NCI-H2227 (cell line): ENCODE results near the gene NFATC2IP.
"Not testable (repeated sequence)": the region's sequence is repeated elsewhere in the genome, so short reads cannot be mapped to it uniquely, and the experiment has no call there.

Source experiments
- DNase-seq: peaks from one replicate; lab custom pipeline; 2025; ENCODE audit not compliant: unreplicated experiment; lab: John Stamatoyannopoulos, UW

The NFATC2IP gene

GRCh38 chr16:28990375-28991040 is 39.8 kb downstream of the NFATC2IP start:
- DNase-seq = no peak

DNA sequence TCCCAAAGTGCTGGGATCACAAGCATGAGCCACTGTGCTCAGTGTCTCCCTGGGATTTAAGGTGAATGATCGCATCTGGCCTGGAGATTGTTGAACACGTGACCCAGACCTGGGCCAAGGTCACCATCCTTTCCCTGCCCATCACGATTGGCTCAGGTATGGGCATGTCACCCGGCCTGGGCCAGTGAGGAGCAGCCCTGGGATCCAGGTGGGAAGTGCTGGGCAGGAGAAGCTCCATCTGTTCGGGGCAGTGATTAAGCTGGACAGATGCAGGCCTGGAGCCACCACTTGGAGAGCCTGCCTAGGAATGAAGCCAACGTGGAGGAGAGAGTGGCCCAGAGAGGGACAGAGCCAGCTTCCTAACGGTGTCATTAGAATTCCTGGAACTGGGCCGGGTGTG is 41.0 kb downstream of the NFATC2IP start:
- DNase-seq = no peak

DNA sequence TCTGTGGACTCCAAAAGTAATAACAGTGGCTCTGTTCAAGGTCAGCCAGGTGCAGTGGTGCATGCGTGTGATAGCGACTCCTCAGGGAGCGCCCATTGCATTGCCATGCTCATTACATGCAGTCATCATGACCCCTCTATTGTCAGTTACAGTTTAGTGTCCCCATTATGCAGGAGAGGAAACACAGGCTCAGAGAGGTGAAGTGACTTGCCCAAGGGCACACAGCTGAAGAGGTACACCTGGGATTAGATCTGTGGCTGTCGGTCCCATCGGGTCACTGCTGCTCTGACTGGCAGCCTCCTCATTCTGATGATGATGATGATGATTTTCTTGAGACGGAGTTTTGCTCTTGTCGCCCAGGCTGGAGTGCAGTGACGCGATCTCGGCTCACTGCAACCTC is 41.8 kb downstream of the NFATC2IP start:
- DNase-seq = no peak

DNA sequence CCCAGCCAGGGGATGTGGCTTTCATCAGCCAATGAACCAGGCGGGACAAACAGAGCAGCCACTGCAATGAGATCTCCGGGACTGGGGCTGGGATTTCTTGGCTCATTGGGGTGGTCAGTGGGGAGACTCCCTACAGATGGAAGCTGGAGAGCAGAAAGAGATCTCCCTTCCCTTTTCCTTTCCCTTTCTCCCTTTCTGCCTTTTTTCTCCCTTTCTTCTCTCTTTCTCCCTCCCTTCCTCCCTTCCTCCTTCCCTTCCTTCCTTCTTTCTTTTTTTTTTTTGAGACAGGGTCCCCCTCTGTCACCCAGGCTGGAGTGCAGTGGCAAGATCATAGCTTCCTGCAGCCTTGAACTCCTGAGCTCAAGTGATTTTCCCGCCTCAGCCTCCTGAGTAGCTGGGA is 48.1 kb downstream of the NFATC2IP start:
- no peak for DNase-seq

GRCh38 chr16:28999577-28999976 is 48.8 kb downstream of the NFATC2IP start:
- no peak for DNase-seq

- no peak for DNase-seq
These were observed 49.3 kb downstream of the NFATC2IP start for GRCh38 chr16:29000019-29000418.

GRCh38 chr16:29004496-29005139 is 53.9 kb downstream of the NFATC2IP start:
- not testable (repeated sequence) for DNase-seq

- no peak for DNase-seq
These were observed 57.2 kb downstream of the NFATC2IP start for GRCh38 chr16:29007730-29008593.

GRCh38 chr16:29009050-29009837 is 58.5 kb downstream of the NFATC2IP start:
- DNase-seq = no peak

GRCh38 chr16:29009838-29010166 is 59.1 kb downstream of the NFATC2IP start:
- DNase-seq = no peak

DNA sequence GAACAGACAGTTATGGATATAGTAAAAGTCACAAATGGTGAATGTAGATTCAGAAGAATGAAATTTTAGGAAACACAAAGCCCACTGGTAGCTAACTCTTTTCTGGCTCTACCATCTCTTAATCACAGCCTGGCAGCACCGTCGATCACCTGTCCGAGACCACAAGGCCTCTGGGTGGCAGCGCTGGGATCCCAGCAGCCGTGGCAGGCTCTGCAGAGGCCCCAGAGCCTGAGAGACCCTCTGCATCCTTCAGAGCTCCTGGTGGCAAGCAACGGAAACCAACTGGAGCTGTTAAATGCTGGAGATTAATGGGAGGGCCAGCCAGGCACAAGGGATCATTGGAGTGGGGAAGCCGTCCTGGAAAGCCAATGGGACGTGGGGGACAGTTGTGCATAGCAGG is 60.4 kb downstream of the NFATC2IP start:
- no peak for DNase-seq

- no peak for DNase-seq
These were observed 61.1 kb downstream of the NFATC2IP start for GRCh38 chr16:29011851-29012250.

GRCh38 chr16:29012913-29013553 is 62.3 kb downstream of the NFATC2IP start:
- no peak for DNase-seq

DNA sequence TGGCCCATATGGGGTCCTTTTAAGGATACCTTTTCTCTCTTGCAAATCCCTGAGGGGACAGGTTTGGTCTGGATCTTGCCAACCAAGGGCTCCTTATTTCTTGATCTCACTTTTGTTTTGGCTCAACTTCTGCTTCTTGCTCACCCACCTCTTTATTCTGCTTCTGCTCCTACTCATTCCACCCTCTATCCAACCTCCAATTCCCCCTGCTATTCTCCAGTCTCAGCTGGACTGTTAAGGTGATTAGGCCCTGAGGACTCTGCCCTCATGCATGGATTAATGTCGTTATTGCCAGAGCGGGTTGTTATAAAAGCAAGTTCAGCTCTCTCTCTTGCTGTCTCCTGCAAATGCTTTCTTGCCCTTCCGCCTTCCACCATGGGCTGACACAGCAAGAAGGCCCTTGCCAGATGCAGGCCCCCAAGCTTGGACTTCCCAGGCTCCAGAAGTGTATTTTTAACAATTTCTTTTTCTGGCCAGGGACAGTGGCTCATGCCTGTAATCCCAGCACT is 63.9 kb downstream of the NFATC2IP start:
- no peak for DNase-seq
